ENCODE measurements around the gene MAFG.
"Not testable (repeated sequence)": the region's sequence is repeated elsewhere in the genome, so short reads cannot be mapped to it uniquely, and the experiment has no call there.

Gene MAFG

DNA sequence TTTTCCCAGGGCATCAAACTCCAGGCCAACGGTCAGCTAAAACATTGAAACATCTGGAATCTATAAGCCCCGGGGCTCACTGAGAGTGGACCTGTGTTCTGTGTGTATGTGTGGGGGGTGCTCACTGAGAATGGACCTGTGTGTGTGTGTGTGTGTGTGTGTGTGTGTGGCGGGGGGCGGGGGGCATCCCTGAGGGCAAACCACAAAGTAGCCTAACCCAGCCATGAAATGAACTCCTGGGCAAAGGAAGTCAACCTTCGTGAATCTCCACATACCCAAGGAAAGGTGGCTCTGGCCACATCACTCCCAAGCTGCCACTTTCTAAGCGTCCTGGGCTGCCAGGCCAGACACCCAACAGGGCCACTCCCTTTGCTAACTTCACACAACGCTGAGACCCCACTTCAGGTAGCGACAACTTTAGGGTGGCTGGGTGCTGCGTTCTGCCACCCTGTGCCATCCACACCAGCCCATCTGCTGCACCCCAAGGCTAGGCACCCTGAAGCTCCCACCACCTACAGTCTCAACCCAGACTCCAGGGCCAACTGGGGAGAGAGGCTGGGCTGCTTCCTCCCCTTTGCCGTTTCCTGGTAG is 1.6 kb downstream of the MAFG start:
- Mint-ChIP-seq H3K9me3 (no peaks in the 10 kb centered on the region), H3K36me3 (peaks cover 24 to 28% of the 10 kb centered on the region in 2 donors), H3K27me3 (peaks cover 4 to 19% of the 10 kb centered on the region in 2 donors), H3K4me3 (peak overlapping the region; percentile 93 to 94), H3K4me1 (peaks cover 40 to 70% of the 10 kb centered on the region in 2 donors), H3K27ac (peak overlapping the region; percentile 96)
- peak in 1 of 2 donors; percentile 7 for ATAC-seq (replicated peaks)
- DNase-seq = no peak

DNA sequence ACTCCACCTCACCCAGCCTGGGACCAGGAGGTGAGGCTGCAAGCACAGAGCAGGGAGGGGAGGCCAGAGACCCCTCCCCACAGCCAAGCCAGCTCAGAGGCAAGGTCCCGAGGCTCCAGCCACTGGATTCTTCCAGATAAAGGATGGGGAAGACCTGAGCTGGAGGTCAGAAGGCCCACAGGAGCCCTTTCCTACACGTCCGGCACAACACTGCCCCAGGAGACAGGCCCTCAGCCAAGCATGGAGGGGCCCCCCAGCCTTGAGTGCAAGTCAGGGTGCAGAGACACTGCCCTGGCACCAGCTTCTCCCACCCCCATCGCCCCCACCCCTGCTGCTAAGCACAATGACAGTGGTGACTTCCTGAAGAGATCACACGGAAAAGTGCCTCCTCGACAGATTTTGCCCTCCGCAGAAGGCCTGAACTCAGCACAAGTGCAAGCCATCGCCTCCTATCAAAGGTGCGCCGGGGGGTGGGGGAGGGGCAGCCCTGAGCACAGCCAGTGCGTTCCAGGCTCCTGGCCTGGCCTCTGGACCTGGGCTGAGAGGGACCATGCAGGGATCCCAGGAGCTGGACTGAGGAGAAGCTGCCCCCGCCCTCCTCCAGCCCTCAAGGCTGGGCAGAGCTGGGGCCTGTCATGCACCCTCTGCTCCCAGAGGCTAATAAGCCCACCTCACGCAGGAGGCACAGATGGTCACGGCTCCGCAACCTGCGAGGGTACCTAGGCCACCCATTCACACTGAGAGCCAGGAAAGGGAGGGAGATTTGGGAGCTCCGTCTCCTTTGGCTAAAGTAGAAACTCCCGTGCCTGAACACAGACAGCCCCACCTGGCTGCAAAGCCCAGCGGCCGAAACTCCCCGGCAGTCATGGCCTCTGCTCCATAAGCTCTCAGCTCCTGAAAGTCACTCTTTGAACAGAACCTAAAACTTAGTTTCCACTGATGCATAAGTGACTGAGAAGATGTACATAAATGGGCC is 2.7 kb downstream of the MAFG start:
- peak overlapping the region; percentile 93 to 94 for H3K4me3 Mint-ChIP-seq
- peaks cover 38 to 72% of the 10 kb centered on the region in 2 donors for H3K4me1 Mint-ChIP-seq
- peaks cover 4 to 11% of the 10 kb centered on the region in 2 donors for H3K27me3 Mint-ChIP-seq
- H3K27ac Mint-ChIP-seq = peak overlapping the region; percentile 96
- peaks cover 24 to 29% of the 10 kb centered on the region in 2 donors for H3K36me3 Mint-ChIP-seq
- DNase-seq (no peak), ATAC-seq (replicated peaks) (no peak)
- H3K9me3 Mint-ChIP-seq = no peaks in the 10 kb centered on the region

DNA sequence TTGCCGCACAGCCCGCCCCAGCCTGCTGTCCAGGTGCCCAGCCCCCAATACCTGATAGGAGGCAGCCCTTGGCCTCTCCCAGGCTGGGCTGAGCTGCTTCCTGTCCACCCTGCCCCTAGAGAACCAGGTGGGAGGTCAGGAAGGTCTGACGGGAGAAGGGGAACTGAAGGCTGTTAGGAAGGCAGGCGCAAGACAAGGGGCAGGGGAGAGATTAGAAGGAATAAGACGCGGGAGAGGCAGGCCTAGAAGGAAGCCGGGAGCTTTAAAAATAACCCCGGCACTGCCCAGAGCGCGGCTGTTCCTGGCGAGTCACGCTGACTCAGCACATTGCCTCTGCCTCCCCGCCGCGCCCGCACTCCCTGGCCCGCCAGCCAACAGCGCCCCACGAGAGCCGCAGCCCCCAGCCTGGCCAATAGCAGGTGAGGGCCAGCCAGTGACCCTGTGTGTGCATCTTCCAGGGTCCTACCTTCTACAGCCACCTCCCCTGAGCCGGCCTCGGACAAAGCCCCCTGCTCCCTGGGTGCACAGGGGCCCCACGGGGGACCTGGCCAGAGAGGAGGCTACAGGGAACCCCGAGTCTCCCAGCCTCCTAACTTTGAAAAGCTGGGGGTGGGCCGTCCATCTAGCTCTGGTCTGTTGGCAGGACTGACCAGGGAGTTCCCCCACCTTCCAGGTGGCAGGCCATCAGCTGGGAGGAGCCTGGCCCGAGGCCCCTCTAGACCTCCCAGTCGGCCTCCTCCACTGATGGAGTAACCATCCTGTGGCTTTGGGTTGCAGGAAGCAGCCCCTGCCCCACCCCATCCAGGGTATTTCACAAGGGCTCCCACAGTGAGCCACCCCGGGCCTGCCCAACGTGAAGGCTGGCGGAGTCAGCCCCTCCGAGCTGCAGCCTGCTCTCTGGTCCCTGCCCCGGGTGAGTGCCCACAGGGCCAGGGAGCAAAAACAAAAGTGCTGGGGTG is 4.0 kb downstream of the MAFG start:
- Mint-ChIP-seq H3K27me3 (no peaks in the 10 kb centered on the region), H3K4me3 (peak overlapping the region; percentile 77 to 78), H3K27ac (peak overlapping the region; percentile 88), H3K4me1 (peaks cover 41 to 76% of the 10 kb centered on the region in 2 donors), H3K36me3 (peaks cover 27 to 40% of the 10 kb centered on the region in 2 donors), H3K9me3 (no peaks in the 10 kb centered on the region)
- no peak for ATAC-seq (replicated peaks)
- no peak for DNase-seq

DNA sequence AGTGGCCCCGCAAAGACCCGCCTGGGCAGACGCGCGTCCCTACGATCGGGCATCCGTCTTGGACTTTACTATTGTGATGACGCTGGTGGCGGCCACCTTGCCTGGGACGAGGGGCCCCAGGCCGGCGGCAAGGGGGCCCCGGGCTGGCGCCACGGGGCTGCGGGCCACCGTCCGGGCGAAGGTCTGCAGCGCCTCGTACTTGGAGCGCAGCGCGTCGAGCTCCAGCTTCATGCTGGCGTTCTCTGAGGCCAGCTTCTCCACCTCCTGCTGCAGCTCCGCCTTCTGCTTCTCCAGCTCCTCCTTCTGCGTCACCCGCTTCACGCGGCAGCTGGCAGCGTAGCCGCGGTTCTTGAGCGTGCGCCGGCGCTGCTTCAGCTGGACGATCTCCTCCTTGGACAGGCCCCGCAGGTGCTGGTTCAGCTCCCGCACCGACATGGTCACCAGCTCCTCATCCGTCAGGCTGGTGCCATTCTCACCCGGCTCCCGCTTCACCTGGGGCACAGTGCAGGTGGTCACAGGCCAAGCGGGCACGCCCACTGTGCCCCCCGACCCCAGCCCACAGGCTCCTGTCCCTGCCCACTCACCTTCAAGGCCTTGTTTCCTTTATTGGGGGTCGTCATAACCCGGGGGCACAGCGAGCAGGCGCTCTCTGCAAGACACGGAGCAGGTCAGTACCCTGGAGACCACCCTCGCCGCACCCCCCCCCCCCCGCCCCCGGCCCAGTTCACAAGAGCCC is 4.8 kb downstream of the MAFG start:
- peak overlapping the region; percentile 77 to 78 for H3K4me3 Mint-ChIP-seq
- DNase-seq = no peak
- no peak for ATAC-seq (replicated peaks)
- no peaks in the 10 kb centered on the region for H3K9me3 Mint-ChIP-seq
- H3K36me3 Mint-ChIP-seq = peaks cover 32 to 47% of the 10 kb centered on the region in 2 donors
- H3K27ac Mint-ChIP-seq = peak overlapping the region; percentile 47
- H3K4me1 Mint-ChIP-seq = peaks cover 45 to 82% of the 10 kb centered on the region in 2 donors
- no peaks in the 10 kb centered on the region for H3K27me3 Mint-ChIP-seq

DNA sequence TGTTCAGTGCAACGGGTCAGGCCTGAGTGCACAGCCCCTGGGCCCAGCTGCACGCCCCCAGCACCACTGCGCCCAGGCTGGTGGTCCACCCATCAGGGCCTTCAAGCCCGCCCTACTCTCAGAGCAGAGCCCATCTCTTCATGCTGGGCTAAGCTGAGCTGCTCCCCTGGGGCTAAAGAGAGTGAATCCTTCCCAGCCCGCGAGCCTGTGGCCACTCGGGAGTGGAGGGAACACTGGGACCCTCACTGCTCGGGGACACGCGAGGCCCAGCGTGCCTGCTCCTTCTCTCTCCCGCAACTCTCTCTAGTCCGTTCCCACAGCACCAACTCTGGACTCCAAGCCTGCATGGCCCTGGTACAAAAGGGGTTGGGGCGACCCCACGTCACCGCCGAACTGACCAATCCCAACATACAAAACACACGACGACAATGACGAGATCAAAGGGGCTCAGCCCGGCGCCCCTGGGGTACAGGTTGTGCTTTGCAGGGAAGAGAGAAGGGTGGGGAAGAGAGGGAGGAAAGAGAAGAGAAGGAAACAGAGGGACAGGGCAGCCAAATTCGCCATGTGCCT is 5.5 kb downstream of the MAFG start:
- Mint-ChIP-seq H3K9me3 (no peaks in the 10 kb centered on the region), H3K27ac (no peak overlapping the region), H3K4me3 (peak overlapping the region in 1 of 2 donors; percentile 53), H3K27me3 (no peaks in the 10 kb centered on the region), H3K4me1 (peaks cover 48 to 85% of the 10 kb centered on the region in 2 donors), H3K36me3 (peaks cover 32 to 51% of the 10 kb centered on the region in 2 donors)
- DNase-seq (no peak), ATAC-seq (replicated peaks) (no peak)

DNA sequence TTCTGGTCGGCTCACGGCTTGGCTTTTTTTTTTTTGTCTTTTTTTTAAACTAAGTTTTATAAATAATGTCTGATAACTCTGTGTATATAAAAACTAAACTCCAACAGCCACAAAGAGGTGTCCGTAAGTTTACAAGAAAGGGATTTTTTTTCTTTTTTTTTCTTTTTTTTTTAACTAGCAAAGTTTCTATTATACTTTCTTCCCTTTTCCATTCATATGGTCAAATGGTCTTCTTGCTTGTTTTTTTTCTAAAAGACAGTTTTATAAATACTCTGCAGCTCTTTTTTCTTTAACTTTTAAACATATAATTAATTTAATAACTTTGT is 6.0 kb downstream of the MAFG start:
- Mint-ChIP-seq H3K27me3 (no peaks in the 10 kb centered on the region), H3K4me3 (no peak overlapping the region), H3K4me1 (peaks cover 51 to 88% of the 10 kb centered on the region in 2 donors), H3K36me3 (peaks cover 35 to 53% of the 10 kb centered on the region in 2 donors), H3K27ac (no peak overlapping the region), H3K9me3 (no peaks in the 10 kb centered on the region)
- DNase-seq (no peak), ATAC-seq (replicated peaks) (no peak)

DNA sequence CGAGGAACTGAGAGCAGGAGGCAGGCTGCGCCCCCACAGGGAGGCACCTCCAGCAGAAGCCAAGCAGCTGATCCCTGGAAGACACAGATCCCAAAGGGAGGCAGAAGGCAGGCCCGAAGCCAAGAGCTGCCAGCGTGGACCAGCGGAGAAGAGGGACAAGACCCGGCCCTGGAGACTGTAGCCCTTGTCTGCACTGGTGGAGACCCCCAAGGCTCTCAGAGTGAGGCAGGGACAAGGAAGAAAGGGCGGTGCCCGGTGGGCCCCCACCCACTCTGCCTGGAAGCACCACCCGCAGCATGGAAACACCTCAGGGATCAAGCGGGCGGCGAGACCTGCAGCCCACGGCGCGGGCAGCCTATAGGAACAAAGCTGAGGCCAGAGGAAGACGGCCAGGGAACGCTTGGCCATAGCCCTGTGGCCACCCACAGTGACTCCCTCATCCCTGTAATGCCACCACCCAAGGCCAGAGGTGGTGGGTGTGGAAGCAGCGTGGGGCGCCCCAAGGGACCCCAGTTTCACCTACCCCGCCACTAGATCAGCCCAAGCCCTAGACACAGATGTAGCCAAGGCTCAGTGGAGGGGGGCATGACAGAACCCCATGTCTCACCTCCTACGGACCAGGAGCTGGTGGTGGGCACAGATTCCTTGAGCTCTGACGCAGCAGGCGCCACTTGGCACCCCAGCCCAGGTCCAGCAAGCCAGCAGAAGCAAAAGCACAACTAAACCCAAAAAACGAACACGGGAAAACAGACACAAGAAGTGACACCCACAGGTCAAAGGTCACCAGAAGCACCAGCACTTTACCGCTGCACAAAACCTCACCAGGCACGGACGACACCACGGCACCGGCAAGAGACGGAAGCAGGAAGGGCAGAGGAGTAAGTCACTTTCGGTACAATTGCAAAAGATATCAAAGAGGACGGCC is 6.7 kb downstream of the MAFG start:
- DNase-seq = no peak
- H3K4me1 Mint-ChIP-seq = peaks cover 46 to 83% of the 10 kb centered on the region in 2 donors

DNA sequence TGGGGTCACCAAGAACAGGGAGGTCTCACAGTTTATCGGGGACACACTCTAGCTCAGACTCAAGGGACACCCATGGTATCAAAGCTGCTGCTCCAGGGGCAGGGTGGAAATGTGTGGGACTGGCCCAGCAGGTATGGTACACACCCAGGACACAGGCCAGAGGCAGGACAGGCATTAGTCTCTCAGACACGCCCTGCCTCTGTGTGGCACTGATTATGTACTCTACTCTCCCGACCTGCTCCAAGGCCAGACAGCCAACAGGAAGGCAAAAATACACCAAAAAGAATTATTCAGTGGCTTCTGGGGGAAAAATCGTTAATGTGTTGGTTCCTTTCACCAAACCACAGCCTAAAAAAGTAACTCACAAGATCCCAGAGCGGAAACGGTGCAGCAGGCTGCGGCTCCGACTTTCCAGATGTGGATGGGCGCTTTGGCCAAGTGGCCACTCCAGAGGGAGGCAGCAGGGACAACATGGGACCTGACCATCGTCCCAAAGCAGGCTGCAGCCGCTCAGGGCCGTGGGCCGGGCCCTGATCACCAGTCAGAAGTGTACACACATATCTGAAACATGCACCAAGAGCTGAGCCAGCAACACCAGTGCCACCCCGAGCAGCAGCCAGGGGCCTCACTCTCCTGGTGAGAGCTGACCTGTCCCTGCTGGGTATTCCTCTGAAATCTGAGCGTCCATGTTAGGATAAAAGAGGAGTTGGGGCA is 8.5 kb downstream of the MAFG start:
- ATAC-seq (replicated peaks) = no peak
- Mint-ChIP-seq H3K27ac (peak overlapping the region; percentile 90), H3K36me3 (peaks cover 40 to 59% of the 10 kb centered on the region in 2 donors), H3K4me1 (peaks cover 44 to 66% of the 10 kb centered on the region in 2 donors), H3K4me3 (no peak overlapping the region), H3K27me3 (no peaks in the 10 kb centered on the region), H3K9me3 (no peaks in the 10 kb centered on the region)
- no peak for DNase-seq

More for the DNA sequence above, 6.7 kb downstream of the MAFG start:
- no peaks in the 10 kb centered on the region for H3K27me3 Mint-ChIP-seq
- no peak for ATAC-seq (replicated peaks)
- H3K4me3 Mint-ChIP-seq = no peak overlapping the region
- H3K36me3 Mint-ChIP-seq = peaks cover 32 to 50% of the 10 kb centered on the region in 2 donors
- no peaks in the 10 kb centered on the region for H3K9me3 Mint-ChIP-seq
- H3K27ac Mint-ChIP-seq = no peak overlapping the region

DNA sequence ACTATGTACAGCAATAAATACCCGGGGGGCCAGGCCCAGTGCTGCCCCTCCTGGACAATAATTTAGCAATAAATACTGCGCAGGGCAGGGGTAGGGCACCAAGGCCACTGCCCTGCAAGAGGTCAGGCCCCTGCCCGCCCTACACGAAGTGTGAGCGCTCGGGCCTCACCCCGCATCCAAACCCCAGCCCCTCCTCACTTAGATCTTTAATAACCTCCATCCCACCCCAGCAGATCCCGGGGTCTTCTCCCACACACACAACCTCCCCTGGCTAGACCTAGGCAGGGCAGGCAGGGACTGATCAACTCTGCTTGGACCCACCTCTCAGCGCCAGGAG is 9.2 kb downstream of the MAFG start:
- DNase-seq, H3K9me3 Mint-ChIP-seq, H3K27me3 Mint-ChIP-seq: not testable (repeated sequence)
- Mint-ChIP-seq H3K36me3 (peaks cover 41 to 62% of the 10 kb centered on the region in 2 donors), H3K27ac (peak overlapping the region; percentile 96), H3K4me1 (peaks cover 43 to 61% of the 10 kb centered on the region in 2 donors), H3K4me3 (peak overlapping the region; percentile 88 to 96)
- ATAC-seq (replicated peaks) = peak; percentile 29 to 38

DNA sequence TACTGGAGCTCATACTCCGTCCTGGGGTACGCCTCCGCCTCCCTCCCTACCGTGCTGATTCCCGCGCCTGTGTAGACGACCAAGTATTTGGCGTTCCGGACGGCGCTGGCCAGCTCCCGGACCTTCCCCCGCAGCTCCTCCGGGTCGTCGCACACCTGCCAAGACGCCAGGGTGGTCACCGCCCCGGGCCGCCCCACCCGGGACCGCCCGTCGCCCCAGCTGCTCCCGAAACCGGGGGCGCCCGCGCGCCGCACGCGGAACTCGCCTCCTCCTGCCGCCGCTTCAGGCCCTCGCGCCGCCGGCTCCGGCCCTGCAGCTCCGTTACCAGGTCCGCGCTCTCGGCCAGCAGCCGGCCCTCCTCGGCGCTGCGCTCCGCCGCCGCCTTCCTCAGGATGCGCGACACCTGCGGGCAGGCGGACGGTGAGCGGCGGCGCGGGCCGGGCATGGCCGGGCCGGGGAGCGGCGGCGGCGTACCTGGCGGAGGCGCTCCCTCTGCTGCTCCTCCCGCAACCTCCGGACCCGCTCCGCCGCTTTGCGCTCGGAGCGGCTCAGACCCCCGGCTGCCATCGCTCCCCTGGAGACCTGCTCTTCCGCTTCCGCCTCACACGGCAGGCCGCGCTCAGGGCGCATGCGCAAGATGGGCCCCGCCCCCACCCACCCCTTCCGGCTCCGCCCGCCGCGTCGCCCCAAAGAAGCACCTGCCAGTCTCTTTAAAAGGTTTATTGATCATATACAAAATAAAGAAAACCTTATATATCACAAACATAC is 9.8 kb downstream of the MAFG start, which contains the start of gene SIRT7:
TSS of gene SIRT7 (minus strand) at position 612 of the 768 bp plus-strand sequence. CDS start at position 567, 45 bp downstream.
- DNase-seq (peak; percentile 56), ATAC-seq (replicated peaks) (peak; percentile 88 to 92)
- Mint-ChIP-seq H3K27me3 (no peaks in the 10 kb centered on the region), H3K27ac (peak within 1 kb of the TSS; percentile 96), H3K36me3 (peaks cover 44 to 65% of the 10 kb centered on the region in 2 donors), H3K4me1 (peaks cover 39 to 61% of the 10 kb centered on the region in 2 donors), H3K4me3 (peak within 1 kb of the TSS; percentile 88 to 96), H3K9me3 (no peaks in the 10 kb centered on the region)

DNA sequence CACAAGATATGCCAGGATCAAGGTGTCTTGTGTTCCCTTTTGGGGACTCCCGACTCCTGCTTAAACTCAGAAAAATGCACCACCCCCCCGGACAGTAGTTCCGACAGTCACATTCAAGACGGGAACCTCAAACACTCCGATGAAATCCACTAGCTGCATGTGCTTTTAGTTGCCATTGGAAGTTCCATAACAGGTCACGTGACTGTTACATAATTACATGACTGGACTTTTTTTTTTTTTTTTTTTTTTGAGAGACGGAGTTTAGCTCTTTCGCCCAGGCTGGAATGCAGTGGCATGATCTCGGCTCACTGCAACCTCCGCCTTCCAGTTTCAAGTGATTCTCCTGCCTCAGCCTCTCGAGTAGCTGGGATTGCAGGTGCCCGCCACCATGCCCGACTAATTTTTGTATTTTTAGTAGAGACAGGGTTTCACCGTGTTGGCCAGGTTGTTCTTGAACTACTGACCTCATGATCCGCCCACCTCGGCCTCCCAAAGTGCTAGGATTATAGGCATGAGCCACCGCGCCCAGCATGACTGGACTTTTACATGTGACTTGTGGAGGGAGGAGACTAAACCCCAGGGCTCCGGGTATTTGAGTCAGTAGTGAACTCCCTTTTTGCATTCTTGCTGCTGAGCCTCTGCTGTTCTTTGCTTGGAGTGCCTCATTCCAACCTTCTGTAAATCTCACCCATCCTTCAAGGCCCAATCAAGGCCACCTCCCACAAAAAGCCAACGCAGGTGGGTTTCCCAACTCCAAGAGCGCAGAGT is 11.1 kb downstream of the MAFG start:
- Mint-ChIP-seq H3K9me3 (no peaks in the 10 kb centered on the region), H3K27ac (no peak overlapping the region), H3K27me3 (no peaks in the 10 kb centered on the region), H3K4me1 (peaks cover 38 to 58% of the 10 kb centered on the region in 2 donors), H3K36me3 (peaks cover 46 to 67% of the 10 kb centered on the region in 2 donors), H3K4me3 (peak overlapping the region; percentile 88 to 96)
- DNase-seq = no peak
- ATAC-seq (replicated peaks) = no peak
